IPS-20b (cell line): ENCODE measurements around the gene NPEPL1.

Experiments used
- H3K27ac ChIP-seq: one replicate; pipeline ENCODE4 v1.5.1; 2013; ENCODE audit warnings: low read length
- H3K27me3 ChIP-seq: 2 replicates; pipeline ENCODE4 v1.6.1; 2013; ENCODE audit warnings: mild to moderate bottlenecking, low read length, inconsistent platforms; ENCODE audit not compliant: insufficient read depth
- H3K36me3 ChIP-seq: 2 replicates; pipeline ENCODE4 v1.6.1; 2013; ENCODE audit warnings: low read depth, mild to moderate bottlenecking, inconsistent platforms, low read length, moderate library complexity; ENCODE audit not compliant: insufficient read depth
- H3K4me1 ChIP-seq: 2 replicates; pipeline ENCODE4 v1.6.1; 2013; ENCODE audit warnings: mild to moderate bottlenecking, control low read depth, inconsistent platforms, low read length, moderate library complexity; ENCODE audit not compliant: insufficient read depth
- H3K4me3 ChIP-seq: 2 replicates; pipeline ENCODE4 v1.5.1; 2013; ENCODE audit warnings: mild to moderate bottlenecking, low read length, inconsistent platforms
- H3K9ac ChIP-seq: 2 replicates; pipeline ENCODE4 v1.6.1; 2013; ENCODE audit warnings: low read depth, mild to moderate bottlenecking, inconsistent platforms, low read length, moderate library complexity
- H3K9me3 ChIP-seq: 2 replicates; pipeline ENCODE4 v1.6.1; 2013; ENCODE audit warnings: mild to moderate bottlenecking, low read depth, low read length, inconsistent platforms; ENCODE audit not compliant: insufficient read depth

The NPEPL1 gene

DNA sequence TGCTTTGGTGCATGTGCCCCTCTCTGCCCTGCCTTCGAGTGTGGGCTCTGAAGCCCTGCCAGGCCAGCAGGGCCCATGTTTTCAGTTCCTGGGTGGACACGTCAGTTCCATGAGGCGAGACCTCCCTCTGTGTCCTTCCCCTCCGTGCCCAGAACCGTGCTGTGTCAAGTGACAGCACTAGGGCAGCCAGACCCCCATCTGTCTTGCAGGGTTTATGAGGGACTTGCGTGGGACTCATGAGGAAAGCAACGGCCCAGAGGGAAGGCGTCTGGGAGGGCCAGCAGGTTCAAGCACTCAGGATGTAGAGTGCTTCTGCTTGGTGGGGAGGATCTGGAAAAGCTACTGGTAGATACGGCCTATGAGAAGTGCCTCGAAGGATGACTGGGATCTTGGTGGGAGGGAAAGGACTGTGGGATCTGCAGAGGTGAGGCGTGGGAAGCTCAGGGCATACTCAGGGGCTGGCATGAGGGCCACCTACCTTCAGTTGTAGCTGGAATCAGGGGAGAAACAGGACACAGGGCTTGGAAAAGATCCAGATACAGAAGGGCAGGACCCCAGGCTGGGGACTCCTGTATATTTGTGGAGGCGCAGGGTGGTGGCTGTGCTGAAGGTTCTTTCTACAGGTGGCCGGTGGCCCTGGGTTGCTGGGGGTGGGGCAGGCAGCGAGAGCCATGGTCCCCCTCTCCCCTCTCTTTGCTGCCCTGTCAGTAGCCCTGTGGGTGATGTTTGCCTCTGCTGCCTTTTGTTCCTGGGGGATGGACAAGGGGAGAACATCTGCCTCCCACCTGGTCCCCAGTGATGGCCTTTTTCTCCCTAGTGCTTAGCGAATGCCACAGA lies 5.5 kb downstream of the NPEPL1 start:
- Histone ChIP-seq H3K4me3 (no peak overlapping the region), H3K4me1 (no peaks in the 10 kb centered on the region), H3K9ac (no peak overlapping the region), H3K27ac (no peak overlapping the region), H3K27me3 (no peaks in the 10 kb centered on the region), H3K9me3 (no peaks in the 10 kb centered on the region), H3K36me3 (peaks cover 68% of the 10 kb centered on the region)

DNA sequence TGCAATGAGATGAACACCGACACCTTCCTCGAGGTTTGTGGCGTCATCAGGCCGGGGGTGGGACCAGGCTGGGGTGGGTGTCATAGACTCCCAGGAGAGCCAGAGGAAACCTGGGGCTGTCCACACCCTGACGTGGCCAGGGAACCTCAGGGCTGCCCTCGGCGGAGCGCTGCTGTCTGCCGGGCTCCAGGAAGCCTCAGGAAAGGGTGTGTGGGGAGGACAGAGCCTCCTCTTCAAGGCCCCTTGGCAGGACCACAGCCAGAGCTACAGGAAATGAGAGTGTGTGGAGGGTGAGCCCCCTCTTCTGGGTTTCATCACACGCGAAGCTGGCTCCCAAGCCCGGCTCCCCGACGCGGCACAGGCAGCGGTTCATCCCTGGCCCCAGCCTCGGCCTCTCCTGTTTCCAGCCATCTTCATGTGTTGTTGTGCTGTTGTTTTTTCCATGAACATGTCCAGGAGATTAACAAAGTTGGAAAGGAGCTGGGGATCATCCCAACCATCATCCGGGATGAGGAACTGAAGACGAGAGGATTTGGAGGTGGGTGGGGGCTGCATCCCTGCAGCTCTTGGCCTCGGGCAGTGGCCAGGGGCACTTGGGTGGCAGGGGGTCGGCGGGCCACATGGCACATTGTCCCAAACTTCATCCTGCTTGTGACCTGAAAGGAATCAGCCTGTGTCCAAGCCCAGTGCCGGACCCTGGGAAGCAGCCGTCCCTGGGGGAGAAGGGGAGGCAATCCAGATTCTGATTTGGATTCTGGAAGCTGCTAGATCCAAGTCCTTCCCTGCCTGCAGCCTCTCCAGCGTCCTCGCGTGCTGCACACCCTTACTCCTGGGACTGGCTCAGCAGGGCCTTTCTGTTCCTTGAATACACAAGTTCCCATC lies 6.4 kb downstream of the NPEPL1 start:
- Histone ChIP-seq H3K9ac (no peak overlapping the region), H3K27me3 (no peaks in the 10 kb centered on the region), H3K4me3 (no peak overlapping the region), H3K9me3 (no peaks in the 10 kb centered on the region), H3K36me3 (peaks cover 77% of the 10 kb centered on the region), H3K4me1 (no peaks in the 10 kb centered on the region), H3K27ac (no peak overlapping the region)

DNA sequence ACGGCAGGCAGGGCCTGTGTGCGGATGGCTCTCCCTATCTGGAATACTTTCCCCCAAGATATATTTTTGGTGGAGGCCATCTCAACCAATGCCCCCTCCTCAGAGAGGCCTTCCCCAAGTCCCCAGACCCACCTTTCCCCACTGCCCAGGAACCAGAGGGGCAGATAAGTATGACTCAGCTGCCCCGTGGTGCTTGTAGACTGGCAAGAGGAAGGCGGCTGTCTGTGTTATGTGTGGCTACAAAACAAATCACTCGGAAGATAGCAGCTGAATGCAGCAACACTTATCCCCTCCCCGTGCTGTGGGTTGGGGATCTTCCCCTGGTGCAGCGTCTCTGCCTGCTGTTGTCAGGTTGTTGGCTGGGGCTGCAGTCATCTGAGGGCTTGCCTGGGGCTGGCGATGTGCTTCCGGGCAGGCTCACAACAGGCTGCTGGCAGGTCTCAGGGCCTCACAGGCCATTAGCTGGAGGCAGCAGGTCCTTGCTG lies 7.1 kb downstream of the NPEPL1 start:
- no peaks in the 10 kb centered on the region for H3K27me3 ChIP-seq
- H3K9me3 ChIP-seq = 0 out of 2 replicates have a peak, but pooled peaks cover 3% of the 10 kb centered on the region
- H3K9ac ChIP-seq = no peak overlapping the region
- no peak overlapping the region for H3K4me3 ChIP-seq
- peaks cover 80% of the 10 kb centered on the region for H3K36me3 ChIP-seq
- no peaks in the 10 kb centered on the region for H3K4me1 ChIP-seq
- H3K27ac ChIP-seq = no peak overlapping the region

DNA sequence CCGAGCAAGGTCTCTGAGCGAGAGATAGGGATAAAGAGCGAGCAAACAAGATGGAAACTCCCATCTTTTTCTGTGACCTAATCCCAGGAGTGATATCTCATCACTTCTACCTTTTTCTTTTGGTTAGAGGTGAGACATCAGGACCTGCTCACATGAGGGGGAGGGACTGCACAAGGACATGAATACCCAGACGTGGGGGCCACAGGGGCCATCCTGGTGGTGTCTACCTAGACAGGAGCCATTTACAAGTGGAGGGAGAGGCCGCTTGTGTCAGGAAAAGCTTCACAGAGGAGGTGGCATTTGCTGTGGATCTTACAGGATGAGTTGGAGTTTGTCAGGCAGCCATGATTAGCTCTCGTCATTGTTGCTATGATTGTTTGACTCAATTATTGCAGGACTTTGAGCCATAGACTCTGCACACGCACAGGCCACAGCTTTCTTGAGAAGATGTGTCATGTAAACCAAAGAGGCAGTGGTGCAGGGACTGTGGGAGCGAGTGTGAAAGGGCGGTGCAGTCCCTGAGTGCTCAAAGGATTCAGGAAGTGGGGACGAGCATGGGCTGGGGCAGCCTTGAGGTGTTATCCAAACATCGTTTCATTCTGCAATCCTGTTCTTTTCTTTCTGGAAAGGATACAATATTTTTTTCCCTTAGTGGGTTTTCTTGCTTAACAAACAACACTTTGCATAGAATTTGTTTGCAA lies 7.7 kb downstream of the NPEPL1 start:
- H3K36me3 ChIP-seq = peaks cover 80% of the 10 kb centered on the region
- no peaks in the 10 kb centered on the region for H3K4me1 ChIP-seq
- H3K9ac ChIP-seq = no peak overlapping the region
- no peak overlapping the region for H3K27ac ChIP-seq
- no peak overlapping the region for H3K4me3 ChIP-seq
- H3K9me3 ChIP-seq = 0 out of 2 replicates have a peak, but pooled peaks cover 3% of the 10 kb centered on the region
- H3K27me3 ChIP-seq = no peaks in the 10 kb centered on the region

DNA sequence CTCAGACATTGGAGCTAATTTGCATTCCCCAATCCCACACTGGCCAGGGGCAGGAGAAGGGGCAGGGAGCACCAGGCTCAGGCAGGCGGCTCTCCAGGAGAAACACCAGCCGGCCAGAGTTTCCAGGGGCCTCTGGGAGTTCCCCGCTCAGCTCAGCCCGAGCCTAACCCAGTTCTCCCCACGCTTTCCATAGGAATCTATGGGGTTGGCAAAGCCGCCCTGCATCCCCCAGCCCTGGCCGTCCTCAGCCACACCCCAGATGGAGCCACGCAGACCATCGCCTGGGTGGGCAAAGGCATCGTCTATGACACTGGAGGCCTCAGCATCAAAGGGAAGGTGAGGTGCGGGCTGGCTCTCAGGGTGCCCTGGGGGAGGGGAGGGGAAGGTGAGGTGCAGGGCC lies 8.2 kb downstream of the NPEPL1 start:
- no peak overlapping the region for H3K27ac ChIP-seq
- H3K36me3 ChIP-seq = peaks cover 80% of the 10 kb centered on the region
- H3K4me3 ChIP-seq = no peak overlapping the region
- H3K27me3 ChIP-seq = no peaks in the 10 kb centered on the region
- 0 out of 2 replicates have a peak, but pooled peaks cover 3% of the 10 kb centered on the region for H3K9me3 ChIP-seq
- no peaks in the 10 kb centered on the region for H3K4me1 ChIP-seq
- no peak overlapping the region for H3K9ac ChIP-seq

DNA sequence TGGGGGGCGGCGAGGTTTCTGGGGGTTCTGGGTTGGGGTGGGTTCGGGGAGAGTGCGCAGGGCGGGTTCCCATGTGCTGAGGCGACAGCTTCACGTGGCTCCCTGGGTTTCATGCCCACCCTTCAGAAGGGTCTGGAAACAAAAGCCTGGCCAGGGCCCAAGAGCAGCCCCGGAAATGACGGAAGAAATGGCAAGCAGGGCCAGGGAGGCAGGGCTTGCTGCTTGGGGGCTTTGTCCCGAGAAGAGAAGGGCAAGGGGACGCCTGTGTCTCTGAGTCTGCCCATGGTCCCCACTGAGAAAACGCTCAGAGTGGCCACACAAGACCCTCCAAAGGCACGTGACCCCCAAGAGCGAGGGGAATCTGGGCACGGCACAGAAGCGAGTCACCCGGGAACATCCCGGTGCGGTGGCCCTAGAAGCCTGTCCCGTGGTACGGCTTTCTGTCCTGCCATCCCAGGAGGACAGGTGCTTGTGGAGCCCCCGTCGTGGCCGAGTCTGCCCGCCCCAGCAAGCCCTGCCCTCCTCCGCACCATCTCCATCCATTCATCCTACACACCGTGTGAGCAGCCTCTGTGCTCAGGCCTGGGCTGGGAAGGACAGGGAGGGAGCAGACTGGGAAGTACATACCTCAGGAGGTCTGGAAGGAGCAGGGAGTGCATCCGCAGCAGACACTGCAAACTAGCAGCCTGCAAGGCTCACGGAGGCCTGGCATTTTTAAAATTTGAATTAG lies 9.0 kb downstream of the NPEPL1 start:
- H3K9me3 ChIP-seq = 0 out of 2 replicates have a peak, but pooled peaks cover 3% of the 10 kb centered on the region
- H3K27me3 ChIP-seq = no peaks in the 10 kb centered on the region
- H3K9ac ChIP-seq = no peak overlapping the region
- H3K4me1 ChIP-seq = no peaks in the 10 kb centered on the region
- peaks cover 74% of the 10 kb centered on the region for H3K36me3 ChIP-seq
- no peak overlapping the region for H3K27ac ChIP-seq
- H3K4me3 ChIP-seq = no peak overlapping the region

DNA sequence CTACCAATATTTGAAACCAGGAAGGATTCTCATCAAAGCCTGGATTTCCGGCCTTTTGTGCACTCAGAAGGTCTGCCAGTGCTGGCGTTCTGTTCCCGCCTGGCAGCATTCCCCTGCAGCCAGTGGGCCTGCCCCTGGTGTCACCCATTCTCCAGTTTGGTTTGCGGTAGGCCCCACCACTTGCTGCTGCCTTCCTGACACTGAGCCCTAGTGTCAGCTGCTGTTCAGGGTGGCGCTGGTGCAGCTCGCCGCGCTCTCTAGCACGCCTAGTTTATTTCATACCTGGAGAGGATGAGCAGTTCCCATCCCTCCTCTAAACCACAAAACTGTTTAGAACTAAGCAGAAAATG lies 9.5 kb downstream of the NPEPL1 start:
- 0 out of 2 replicates have a peak, but pooled peaks cover 3% of the 10 kb centered on the region for H3K9me3 ChIP-seq
- H3K27me3 ChIP-seq = no peaks in the 10 kb centered on the region
- no peak overlapping the region for H3K4me3 ChIP-seq
- H3K36me3 ChIP-seq = peaks cover 68% of the 10 kb centered on the region
- no peak overlapping the region for H3K9ac ChIP-seq
- H3K4me1 ChIP-seq = no peaks in the 10 kb centered on the region
- H3K27ac ChIP-seq = no peak overlapping the region

DNA sequence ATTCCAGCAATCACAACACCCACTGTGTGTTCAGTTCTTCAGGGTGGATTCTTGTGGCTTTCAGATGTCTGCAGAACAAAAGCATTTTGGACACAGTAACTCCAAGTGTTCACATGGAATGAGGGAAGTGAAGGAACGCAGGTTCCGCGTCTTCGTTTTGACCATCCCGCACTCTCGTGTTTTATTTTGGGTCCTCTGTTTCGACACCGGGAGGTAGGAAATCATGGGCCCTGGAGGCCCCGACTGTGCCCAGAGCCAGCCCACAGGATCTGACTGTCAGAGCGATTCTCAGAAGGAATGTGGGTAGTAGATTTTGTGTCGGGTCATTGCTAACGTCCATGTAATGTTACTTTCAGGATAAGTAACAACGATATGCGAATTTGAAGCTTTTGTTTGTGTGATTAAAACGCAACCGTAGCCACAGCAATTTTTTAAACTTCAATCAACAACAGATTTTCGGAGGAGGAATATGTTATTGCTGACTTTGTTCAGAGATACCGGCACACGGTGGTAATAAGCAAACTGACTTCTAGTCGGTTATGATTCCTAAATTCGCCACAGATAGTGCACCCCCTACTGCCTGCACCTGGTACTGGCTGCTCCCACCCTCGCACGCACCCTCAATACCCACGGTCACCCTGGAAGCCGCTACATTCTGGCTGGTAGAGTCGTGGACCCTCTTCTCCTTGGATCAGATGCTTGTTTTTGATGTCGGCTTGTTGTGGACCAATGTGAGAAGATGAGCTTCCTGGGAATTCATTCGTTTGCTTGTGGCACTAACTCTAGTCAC lies 10.5 kb downstream of the NPEPL1 start:
- Histone ChIP-seq H3K27ac (no peak overlapping the region), H3K9me3 (0 out of 2 replicates have a peak, but pooled peaks cover 3% of the 10 kb centered on the region), H3K27me3 (no peaks in the 10 kb centered on the region), H3K4me3 (no peak overlapping the region), H3K9ac (no peak overlapping the region), H3K4me1 (no peaks in the 10 kb centered on the region), H3K36me3 (peaks cover 67% of the 10 kb centered on the region)

DNA sequence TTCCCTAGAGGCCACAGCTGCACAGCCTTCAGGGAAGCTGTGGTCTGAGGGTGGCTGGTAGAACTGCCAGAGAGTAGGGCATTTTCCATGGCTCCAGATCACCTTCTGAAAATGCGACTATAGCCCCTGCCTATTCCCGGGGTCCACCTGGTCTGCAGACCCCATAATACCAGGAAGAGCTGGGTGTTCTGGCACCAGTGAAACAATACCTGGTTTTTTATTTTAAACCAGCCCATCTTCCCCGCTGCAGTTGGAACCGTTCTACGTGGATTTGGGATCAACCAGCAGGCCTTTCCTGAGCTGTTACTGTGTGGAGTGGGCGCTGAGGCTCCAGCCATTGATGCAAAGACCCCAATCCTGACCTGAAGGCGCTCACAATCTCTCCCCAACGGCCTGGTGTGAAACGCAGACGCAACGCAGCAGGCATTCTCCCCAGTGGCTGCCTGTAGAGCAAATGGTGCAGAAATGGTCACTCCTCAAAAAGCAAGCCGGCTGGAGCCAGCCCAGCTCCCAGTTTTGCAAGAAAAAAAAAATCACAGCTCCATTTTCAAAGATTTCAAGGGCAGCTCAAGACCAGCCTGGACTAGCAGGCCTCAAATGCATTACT lies 11.3 kb downstream of the NPEPL1 start:
- no peaks in the 10 kb centered on the region for H3K4me1 ChIP-seq
- no peak overlapping the region for H3K4me3 ChIP-seq
- H3K9ac ChIP-seq = no peak overlapping the region
- H3K27ac ChIP-seq = no peak overlapping the region
- H3K36me3 ChIP-seq = peaks cover 61% of the 10 kb centered on the region
- no peaks in the 10 kb centered on the region for H3K27me3 ChIP-seq
- 0 out of 2 replicates have a peak, but pooled peaks cover 3% of the 10 kb centered on the region for H3K9me3 ChIP-seq

DNA sequence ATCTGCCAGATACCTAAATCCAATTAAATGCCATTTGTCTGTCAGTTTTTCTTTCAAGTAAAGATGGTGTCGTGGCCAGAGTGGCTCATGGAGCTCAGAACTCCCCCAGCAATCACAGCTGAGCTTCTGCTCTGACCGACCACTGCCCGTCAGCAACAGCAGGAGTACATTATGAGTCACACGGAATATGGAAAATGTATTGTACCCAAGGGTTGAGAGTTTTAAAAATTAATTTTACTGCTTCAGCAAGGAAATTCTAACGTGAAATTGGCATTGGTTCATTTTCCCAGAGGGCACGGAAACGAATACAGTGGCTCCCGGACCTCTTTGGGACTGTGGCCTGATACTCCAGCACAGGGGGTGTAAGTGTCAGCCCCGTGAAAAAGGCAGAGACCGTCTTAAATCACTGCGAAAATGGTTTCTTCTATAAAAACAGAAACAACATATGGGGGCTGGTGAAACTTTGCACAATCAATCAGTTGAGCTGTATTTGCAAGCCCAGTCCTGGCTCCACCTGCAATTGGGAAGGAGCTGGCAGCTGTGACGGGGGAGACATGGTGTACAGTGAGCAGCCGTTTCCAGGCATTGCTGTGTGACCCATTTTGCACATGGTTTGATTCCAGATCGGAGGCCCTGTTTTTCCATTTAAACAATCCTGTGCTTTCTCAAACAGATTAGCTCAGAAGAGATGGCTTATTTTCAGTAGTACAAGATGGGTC lies 12.8 kb downstream of the NPEPL1 start:
- H3K9me3 ChIP-seq = 0 out of 2 replicates have a peak, but pooled peaks cover 3% of the 10 kb centered on the region
- no peaks in the 10 kb centered on the region for H3K4me1 ChIP-seq
- H3K4me3 ChIP-seq = no peak overlapping the region
- no peak overlapping the region for H3K27ac ChIP-seq
- no peak overlapping the region for H3K9ac ChIP-seq
- peaks cover 47% of the 10 kb centered on the region for H3K36me3 ChIP-seq
- no peaks in the 10 kb centered on the region for H3K27me3 ChIP-seq
